GM19240 (cell line): Measurements from ENCODE around the gene VSTM2L.
A peak's percentile ranks its signal among the peaks of the same experiment; 100 is the strongest.

Experiments
- DNase-seq: peaks from one replicate; pipeline ENCODE4 v3.0.0; 2011; ENCODE audit warnings: low spot score; ENCODE audit not compliant: insufficient read length

Gene VSTM2L

DNA sequence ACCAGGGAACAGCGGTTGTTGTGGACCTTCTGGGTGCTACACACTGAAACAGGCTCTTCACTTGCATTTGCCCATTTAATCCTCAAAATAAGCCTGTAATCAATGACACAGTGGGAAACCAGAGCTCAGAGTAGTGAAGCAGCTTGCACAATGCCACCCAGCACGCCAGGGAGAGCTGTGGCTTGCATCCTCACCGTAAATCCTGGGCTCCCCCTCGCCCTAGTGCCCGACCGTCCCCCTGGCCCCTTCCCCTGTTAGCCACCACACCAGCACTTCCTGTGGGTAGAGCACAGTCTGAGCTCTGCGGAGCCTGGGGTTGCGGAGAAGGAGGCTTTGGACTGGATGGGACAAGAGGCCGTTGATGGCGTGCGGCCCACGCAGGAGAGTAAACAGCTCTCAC lies 14.5 kb downstream of the VSTM2L start:
- DNase-seq = no peak

DNA sequence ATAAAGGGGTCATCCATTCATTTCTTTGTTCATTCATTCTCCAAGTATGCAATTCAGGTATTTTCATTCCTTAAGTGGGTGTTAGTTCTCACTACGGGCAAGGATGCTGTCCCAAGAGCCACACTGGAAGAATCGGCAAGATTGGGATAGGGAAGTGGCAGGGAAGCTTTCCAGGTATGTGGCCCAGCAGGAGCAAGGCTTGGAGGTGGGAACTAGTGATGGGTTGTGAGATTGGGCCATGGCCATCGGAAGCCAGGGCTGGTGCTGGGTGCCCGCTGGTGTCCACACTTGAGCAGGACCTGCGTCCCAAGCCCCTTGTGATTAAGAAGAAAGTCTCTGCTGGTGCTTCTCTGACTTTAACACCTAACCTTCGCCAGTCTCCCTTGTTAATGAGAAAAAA lies 15.1 kb downstream of the VSTM2L start:
- DNase-seq = no peak

DNA sequence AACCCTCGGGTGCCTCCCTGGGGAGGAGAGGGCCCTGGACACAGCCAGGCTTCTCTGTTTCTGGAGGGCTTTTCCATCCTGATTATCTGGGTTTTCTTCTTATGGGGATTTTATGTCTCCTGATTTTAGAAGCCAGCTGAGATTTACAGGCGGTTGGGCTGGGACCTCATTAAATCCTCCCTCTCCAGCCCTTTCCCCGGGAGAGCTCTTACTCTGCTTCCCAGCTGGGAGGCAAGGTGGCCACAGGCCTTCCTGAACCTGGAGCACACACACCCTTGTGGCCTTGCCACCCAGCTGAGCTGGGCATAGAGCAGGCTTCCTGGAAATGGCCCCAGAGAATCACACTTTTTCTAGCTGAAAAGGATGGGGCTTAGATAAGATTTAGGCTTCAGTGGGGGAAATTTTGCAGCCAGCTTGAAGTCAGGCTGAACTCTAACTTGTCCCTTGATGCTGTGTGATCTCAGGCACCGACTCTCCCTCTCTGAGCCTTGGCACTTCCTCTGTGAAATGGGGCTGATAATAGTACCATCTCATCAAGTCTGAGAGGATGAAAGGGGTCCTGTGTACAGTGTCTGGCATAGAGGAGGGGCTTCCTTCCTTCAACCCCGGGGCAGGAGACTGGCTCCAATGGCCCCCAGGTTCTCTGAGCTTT lies 16.6 kb downstream of the VSTM2L start:
- no peak for DNase-seq

DNA sequence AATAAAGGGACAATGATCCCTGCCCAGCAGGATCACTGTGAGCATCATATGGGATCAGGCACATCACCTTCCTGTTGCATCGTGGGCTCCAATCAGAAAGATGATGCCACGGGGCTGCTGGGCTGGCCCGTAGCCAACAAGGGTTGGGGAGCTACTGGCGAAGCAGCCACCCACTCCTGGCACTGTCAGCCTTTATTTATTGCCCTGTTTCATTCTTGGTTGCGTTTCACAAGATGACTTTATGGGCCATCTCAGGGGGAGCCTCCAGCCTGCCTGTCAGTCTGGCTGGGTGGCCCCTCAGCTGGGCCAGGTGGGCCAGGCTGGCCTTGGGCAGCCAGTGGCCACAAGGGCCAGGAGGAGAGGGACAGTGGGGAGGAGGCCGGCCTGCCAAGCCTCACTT lies 17.3 kb downstream of the VSTM2L start:
- DNase-seq = no peak

DNA sequence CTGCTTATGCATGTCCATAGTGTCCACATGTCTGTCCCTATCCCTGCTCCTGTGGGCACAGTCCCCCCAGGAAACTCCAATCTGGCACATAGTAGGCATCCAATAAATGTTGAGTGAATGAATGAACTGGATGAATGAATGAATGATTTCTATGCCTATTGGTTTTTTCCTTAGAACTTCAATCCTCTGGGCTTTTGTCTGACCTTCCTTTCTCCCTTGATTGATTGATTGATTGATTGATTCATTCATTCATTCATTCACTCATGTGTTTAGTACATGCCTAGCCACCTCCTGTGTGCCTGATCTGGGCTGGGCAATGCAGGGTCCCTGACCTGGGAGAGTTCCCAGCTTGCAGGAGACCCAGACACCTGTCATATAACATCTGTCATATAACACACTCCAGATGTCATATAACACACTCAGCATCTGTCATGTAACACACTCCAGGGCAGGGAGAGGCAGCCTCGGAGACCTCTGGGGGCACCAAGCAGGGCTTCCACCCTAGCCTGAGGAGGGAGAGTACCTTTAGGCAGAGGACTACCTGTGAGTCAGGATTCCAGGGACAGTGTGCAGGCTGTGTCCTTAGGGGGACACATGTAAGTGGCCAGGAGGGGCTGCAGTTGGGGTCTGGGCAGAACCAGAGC lies 17.9 kb downstream of the VSTM2L start:
- DNase-seq = no peak

DNA sequence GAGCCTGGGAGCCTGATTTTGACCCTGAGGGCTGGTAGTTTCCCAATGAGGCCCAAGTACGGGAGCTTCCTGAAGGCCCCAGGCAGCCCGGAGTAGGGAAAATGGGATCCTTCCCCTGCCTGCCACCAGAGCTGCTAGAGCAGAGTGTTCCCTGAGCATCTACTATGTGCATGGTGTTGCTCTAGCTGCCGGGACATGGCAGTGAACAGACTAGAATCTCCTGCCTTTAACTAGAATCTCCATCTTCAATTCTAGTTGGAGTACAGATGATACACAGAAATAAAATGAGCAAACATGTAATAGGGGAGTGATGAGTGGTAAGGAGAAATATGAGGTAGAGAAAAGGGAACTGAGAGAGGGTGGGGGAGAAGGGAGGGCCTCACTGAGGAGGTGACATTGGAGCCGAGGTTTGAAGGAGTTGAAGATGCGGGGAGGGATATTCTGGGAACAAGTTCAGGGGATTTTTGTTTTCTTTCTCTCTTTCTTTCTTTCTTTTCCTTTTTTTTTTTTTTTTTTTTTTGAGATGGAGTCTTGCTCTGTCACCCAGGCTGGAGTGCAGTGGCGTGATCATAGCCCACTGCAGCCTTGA lies 18.5 kb downstream of the VSTM2L start:
- peak; percentile 58 for DNase-seq

DNA sequence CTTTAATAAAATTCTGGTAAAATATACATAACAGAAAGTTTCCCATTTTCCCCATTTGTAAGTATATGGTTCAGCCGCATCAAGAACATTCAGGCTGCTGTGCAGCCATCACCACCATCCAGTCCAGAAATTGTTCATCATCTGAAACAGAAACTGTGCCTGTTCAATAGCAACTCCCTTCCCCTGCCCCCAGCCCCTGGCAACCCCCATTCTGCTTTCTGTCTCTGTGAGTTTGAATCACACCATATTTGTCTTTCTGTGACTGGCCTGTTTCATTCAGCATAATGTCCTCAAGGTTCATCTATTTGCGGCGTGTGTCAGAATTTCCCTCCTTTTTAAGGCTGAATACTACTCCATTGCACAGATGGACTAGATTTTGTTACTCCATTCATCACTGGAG lies 19.1 kb downstream of the VSTM2L start:
- peak; percentile 37 for DNase-seq

DNA sequence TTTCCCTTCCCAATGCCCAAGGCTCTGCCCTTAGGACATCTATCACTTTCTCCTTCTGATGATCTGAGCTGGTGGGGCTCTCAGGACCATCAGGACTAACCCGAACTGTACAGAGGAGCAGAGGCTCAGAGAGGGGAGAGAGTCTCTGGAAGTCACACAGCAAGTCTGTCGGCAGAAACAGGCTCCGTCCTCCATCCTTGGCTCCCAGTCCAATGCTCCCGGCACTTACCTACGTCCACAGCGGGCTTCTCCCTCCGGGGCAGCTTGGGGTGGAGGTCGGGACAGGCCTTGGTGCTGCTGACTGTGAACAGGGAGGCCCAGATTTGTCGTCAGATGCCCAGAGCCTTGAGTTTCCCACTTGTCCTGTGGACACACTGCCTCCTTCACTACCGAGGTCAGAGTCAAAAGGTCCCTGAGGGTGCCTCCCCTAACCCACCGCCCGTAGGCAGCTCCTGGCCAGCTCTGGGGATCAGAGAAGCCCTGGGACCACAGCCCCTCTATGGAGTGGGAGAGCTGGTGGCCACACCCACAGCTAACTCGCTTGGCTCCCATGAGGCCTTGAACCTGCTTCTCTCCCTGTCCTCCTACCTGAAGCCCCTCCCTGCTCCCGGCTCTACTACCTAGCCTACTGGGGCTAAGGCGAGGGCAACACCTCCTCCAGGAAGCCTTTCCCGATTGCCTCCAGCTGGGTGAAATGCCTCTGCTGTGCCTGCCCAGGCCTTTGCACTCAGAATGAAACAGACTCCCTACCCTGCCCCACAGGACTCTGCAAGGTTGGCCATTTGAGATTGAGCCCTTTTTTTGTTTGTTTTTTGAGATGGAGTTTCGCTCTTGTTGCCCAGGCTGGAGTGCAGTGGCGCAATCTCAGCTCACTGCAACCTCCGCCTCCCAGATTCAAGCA lies 22.6 kb downstream of the VSTM2L start:
- no peak for DNase-seq

DNA sequence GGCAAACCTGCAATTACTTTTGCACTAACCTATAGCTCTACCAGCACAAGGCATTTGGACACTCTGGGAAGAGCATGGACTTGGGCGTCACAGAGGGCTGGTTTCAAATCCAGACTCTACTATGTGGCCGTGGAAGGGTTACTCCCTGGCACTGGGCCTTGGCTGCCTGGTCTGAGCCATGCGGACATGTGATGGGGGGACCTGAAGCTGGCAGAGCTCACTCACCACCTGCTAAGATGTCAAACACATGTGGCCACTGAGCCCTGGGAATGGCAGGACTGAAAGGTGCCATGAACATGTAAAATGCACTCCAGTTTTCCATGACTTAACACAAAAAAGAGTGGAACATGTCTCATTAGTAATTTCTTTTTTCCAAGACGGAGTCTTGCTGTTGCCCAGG lies 23.7 kb downstream of the VSTM2L start:
- DNase-seq = no peak

DNA sequence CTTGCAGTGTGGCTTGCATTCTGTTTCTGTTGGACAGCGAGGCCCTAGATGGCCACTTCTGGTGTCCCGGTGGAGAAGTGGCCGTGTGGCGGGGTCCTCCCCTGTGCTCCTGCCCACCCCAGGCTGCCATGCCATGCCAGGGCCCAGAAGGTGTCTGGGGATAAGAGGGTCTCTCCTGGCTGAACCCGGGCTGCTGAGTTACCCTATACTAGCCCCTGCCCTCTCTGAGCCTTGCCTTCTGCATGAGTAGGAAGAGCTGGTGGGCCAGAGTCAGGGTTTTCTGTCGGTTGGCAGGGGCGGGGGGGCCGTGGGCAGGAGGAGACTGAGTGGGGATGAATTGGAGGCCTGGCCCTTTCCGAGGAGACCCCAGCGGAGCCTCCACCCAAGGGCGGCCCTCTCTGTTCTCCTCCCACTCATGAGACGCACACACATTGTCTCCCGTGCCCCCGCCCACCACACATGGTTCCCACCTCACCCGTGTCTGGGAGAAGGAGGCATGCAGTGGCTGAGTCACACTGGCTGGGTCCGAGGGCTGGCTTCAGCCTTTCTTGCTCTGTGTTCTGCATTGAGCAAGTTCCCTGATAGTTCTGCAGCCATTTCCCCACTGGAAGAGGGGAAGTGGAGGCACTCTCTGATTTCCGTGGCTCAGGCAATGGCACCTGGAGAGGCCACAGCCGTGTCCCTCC lies 24.6 kb downstream of the VSTM2L start:
- no peak for DNase-seq

DNA sequence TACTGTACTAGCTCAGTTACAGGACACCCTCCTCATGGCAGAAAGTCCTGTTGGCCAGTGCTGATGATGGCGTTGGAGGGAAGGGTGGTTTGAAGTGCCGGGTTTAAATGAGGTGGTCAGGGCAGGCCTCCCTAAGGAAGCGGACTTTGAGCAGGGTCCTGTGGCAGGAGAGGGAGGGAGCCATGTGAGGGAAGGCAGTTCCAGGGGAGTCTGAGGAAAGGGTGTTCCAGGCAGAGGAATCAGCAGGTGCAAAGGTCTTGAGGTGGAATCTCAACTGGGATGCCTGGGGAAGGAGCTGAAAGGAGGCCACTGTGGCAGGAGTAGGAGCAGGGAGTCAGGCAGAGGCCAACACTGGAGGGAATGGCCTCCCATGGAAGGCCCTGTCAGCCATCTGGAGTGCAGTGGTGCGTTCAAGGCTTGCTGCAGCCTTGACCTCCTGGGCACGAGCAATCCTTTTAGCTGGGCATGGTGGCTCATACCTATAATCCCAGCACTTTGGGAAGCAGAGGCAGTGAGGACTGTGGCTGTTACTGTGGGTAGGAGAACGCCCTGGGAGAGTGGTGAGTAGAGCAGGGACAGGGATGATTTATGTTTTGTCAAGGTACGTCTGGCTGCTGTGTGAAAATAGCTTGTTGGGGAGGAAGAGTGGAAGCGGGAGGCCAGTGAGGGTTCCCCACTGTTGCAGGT lies 26.2 kb downstream of the VSTM2L start:
- DNase-seq = no peak

DNA sequence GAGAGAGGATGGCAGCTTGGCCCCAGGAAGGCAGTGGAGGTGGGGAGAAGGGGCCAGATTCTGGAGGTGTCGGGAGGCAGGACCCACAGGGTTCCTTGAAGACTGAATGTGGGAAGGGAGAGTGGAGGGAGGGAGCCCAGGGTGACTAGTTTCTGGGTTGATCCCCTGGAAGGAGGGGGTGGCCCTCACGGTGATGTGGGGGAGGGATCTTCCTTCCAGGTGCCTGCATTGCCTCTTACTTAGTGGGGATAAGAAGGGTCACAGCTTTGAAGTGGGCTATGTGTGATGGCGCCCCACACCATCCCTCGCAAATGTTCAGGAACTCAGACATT lies 26.7 kb downstream of the VSTM2L start:
- DNase-seq = no peak

DNA sequence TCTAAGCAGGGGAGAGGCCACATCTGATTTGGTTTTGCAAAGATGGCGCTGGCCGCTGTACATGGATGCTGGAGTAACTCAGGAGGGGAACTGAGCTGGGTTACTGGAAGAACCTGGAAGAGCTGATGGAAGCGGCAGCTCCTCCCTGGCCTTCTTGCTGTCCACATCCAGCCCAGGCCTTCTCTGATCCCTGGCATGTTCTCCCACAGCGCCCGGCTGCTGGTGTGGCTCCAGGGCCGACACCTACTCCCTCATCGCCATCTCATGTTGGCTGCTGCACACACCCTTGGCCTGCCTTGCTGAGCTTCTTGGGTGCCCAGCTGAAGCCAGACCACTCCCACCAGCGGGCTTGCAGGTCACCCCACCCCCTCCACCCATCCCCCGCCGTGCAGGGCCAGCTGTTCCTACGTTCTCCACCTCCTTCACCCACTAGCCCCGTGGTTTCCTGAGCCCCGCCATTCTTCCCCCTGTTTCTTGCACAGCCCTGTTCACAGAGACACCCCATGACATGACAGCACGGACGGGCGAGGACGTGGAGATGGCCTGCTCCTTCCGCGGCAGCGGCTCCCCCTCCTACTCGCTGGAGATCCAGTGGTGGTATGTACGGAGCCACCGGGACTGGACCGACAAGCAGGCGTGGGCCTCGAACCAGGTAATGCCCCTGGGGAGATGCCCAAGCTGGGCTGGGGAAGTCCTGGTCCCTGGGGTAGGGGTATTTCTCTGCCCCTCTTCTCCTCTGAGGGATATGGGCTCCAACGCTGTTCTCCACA lies 28.4 kb downstream of the VSTM2L start:
- no peak for DNase-seq

DNA sequence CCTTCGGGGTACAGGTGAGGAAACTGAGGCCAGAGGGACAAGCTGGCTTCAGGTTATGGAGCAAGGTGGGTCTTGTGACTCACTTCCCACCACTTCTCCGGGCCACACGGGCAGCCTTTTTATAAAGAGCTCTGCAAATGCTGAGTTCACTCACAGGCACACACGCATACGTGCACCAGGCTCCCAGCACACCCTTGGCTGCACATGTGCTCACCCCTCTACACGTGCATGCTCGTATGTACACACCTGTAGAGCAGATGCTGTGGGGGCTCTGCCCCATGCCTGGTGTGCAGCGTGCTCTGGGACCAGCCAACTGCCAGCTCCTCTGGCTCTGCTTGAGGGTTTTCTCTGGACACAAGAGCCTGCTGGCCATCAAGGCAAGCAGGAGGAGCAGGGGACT lies 29.1 kb downstream of the VSTM2L start:
- no peak for DNase-seq

DNA sequence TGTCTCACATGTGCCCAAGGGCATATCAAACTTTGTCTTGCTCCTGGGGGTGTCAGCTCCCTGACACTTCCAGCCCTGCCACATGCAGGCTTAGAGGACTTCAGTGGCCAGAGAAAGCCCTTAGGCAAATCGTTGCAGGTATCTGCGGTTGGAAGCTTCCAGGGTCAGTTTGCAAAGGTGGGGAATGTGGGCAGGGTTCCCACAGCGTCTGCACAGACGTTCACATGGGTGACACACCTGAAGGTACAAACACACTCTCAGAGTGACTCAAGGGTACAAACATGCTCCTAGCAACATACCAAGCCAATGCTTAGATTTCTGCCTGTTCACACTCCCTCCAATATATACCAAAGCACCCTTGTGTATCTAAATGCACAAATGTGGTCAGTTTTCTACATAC lies 30.0 kb downstream of the VSTM2L start:
- DNase-seq = no peak

DNA sequence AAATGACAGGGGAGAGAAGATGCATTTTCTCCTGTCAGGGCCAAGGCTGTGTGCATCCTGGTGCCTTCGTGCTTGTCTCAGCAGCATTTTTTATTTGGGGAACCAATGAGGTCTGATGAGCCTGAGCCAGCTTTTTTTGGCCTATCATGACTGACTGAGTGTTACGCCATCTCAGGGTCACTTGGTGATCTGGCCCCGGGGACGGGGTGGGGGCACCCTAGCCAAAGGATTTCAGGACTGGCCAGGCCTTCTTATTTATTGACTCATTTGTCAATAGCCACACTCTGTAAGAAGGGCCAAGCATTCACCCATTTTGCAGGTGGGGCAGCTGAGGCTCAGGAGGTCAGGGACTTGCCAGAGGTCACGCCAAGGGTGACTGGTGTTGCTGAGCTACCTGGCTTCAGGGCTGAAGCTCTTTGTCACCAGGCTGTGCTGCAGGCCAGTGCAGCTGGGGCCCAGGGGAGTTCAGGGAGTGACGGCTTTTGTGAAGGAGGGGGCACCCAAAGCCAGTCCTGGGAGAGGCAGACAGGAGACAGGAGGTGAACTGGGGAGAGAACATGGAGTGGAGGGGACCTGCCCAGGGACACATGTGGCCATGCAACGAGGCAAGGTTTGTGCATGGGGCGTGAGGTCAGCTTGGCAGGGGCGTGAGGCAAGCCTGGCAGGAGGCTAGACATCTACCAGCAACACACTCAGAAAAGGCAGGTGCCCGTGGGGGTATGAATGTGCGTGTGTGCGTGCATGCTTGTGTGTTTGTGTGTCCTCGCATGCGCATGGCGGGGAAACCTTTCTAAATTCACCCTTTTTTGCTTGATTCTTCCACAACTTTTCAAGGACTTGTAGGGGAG lies 31.1 kb downstream of the VSTM2L start:
- DNase-seq = no peak

DNA sequence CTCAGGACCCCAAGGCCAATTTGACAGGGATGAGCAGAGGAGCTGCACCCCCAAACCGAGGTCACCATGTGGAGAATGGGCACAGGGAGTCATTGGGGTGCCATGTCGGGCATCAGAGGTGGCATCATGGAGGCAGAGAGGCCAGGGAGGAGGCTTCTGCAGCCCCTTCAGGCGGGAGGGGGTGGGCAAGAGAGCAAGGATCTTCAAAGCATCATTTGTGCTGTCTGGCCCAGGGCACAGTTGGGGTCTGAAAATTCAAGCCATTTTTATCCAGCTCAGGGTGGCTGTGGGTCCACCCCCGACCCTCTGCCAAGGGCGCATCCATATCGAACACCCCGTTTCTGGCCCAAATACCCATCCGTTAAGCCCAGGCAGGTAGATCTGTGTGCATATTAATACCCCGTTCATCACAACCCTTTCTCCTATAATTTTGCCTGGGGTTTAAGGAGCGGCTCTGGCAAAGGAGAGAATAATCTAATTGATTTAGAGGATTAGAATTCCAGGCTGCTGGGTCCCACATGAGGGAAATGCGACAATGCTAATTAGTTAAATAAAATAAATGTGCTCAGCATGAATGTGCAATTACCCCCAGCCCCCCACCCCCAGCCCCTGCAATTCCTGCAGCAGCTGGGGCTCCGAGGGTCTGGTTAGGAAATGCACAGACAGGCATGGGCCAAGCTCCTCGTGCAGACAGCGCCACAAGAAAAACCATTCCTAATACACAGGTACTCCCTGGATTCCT lies 31.9 kb downstream of the VSTM2L start:
- no peak for DNase-seq

DNA sequence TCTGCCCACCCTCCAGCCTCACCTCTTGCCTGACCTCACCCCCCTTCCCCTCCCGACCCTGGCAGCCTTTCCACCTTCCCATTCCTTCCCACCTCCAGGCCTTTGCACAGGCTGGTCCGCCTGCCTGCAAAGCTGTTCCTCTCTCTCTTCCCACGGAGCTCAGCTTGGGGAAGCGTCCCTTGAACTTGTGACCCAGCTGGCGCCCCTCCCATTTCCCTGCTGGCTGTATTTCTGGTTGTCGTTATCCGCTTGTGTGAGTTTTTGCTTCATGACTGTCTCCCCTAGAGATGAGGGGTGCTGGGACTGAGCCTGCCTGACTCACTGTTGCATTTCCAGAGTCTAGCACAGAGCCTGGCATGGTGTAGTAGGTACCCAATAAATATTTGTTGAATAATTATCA lies 32.5 kb downstream of the VSTM2L start:
- no peak for DNase-seq

DNA sequence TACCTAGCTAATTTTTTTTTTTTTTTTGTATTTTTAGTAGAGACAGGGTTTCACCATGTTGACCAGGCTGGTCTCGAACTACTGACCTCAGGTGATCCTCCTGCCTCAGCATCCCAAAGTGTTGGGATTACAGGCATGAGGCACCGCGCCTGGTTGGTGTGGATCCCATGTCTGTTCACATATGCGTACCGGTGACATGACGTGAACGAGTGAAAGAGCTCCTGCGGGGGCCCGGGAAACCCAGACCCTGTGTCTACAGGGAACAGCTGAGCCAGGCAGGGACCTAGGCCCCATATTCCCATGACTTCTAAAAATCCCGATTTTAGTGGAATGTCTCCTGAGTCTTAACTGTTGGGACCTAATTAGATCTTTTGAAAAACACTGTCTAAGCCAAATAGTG lies 33.1 kb downstream of the VSTM2L start:
- no peak for DNase-seq
